Measurements from ENCODE around the gene MCU. TPM values are rescaled to one million over a fixed set of nuclear protein-coding genes. Genes with fewer than 3 reads are reported as not detected.

MCU gene
- total RNA-seq, 4 donors from 2014 or later = 14.1 to 18.1 (median 15.8) TPM

DNA sequence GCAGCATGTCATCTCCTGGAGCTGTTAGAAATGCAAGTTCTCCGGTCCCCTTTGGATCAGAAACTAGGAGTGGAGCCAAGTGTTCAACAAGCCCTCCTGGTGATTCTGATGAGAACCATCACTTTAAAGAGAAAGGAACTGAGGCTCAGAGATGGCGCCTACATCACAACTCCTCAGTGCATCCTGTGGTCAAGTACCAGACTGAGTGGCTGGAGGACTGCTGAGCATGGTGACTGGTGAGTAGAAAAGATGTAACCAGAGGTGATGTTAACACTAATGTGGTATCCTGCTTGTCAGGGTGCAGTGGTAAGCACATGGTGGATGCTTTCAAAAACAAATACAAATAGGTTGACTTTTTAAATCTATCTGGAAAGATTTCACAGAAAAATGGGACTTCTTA, 198.1 kb downstream of the MCU start:
- no peak for TF ChIP-seq CTCF (IDR thresholded peaks at IDR 0.05; ENCODE audit: low read depth)

- TF ChIP-seq CTCF (IDR thresholded peaks at IDR 0.05; ENCODE audit: low read depth) = no peak
Observed at GRCh38 chr10:72893136-72893798, 201.3 kb downstream of the MCU start, which contains the start of gene OIT3. OIT3 (plus strand) TSS chr10:72893739; CDS start chr10:72893799, 60 bp downstream.

GRCh38 chr10:72895236-72895850, 203.4 kb downstream of the MCU start:
- TF ChIP-seq CTCF (IDR thresholded peaks at IDR 0.05; ENCODE audit: low read depth) = no peak

DNA sequence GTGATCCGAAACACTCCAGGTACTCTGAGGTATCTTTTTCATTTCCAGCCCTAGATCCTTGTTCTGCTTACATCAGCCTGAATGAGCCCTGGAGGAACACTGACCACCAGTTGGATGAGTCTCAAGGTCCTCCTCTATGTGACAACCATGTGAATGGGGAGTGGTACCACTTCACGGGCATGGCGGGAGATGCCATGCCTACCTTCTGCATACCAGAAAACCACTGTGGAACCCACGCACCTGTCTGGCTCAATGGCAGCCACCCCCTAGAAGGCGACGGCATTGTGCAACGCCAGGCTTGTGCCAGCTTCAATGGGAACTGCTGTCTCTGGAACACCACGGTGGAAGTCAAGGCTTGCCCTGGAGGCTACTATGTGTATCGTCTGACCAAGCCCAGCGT, 206.7 kb downstream of the MCU start:
- no peak for TF ChIP-seq CTCF (IDR thresholded peaks at IDR 0.05; ENCODE audit: low read depth)

GRCh38 chr10:72899545-72899944, 207.6 kb downstream of the MCU start:
- no peak for TF ChIP-seq CTCF (IDR thresholded peaks at IDR 0.05; ENCODE audit: low read depth)

DNA sequence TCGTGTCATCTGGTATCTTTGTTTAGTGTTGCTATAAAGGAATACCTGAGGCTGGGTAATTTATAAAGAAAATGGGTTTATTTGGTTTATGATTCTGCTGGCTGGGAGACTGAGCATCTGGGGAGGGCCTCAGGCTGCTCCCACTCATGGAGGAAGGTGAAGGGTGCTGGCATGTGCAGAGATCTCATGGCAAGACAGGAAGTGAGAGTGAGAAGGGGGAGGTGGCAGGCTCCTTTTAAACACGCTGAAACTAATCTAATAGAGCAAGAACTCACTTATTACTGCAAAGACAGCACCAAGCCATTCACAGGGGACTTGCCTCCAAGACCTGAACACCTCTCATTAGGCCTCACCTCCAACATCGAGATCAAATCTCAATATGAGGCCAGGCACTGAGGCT, 212.9 kb downstream of the MCU start:
- TF ChIP-seq CTCF (IDR thresholded peaks at IDR 0.05; ENCODE audit: low read depth) = no peak

GRCh38 chr10:72906446-72906845, 214.5 kb downstream of the MCU start:
- no peak for TF ChIP-seq CTCF (IDR thresholded peaks at IDR 0.05; ENCODE audit: low read depth)

Data from subcutaneous adipose tissue (tissue), 4 donors.